Common myeloid progenitor, CD34-positive (primary cell): ENCODE results near the gene GRAP2.
"Not testable (repeated sequence)": the region's sequence is repeated elsewhere in the genome, so short reads cannot be mapped to it uniquely, and the experiment has no call there.

Source experiments
- CTCF ChIA-PET: fragments of 350-600 bp; sonication (Branson Sonifier 250); formaldehyde crosslinking; loops from one replicate; lab custom pipeline; 2021; ENCODE audit warnings: antibody characterized with exemption; lab: Charles Lee
- POLR2A ChIA-PET: fragments of 350-600 bp; sonication (Branson Sonifier 250); formaldehyde crosslinking; loops from one replicate; lab custom pipeline; 2021; ENCODE audit warnings: antibody characterized with exemption; lab: Charles Lee
- DNase-seq, 3 donors: peaks; one replicate each; pipeline versions ENCODE4 v3.0.0 to v3.0.0-alpha.2; 2013
- H3K27ac ChIP-seq, 2 experiments: 1 replicate in 1 of 2; 2 replicates in 1 of 2; pipeline ENCODE4 v1.7.0; 2013; ENCODE audit warnings: inconsistent platforms in 2 of 2, low read length in 2 of 2, mild to moderate bottlenecking in 2 of 2, low read depth in 1 of 2, moderate library complexity in 1 of 2; ENCODE audit not compliant: severe bottlenecking in 2 of 2, insufficient read depth in 1 of 2, poor library complexity in 1 of 2
- H3K27me3 ChIP-seq, 5 experiments: replicated peaks in 2 of 5; 1 replicate in 3 of 5; 2 replicates in 2 of 5; pipeline versions ENCODE4 v1.6.1 to v1.7.0; 2013; ENCODE audit warnings: low read length in 4 of 5, mild to moderate bottlenecking in 2 of 5, moderate library complexity in 2 of 5, inconsistent platforms in 1 of 5; ENCODE audit not compliant: insufficient read depth in 5 of 5, control insufficient read depth in 4 of 5
- H3K36me3 ChIP-seq, 4 experiments: 1 replicate in 2 of 4; 2 replicates in 2 of 4; pipeline versions ENCODE4 v1.6.1 to v1.7.0; 2013; ENCODE audit warnings: low read length in 3 of 4, control low read depth in 1 of 4, mild to moderate bottlenecking in 1 of 4; ENCODE audit not compliant: control insufficient read depth in 4 of 4, insufficient read depth in 4 of 4
- H3K4me1 ChIP-seq, 4 experiments: 1 replicate in 3 of 4; 2 replicates in 1 of 4; pipeline versions ENCODE4 v1.6.1 to v1.7.1; 2013; ENCODE audit warnings: low read length in 3 of 4, mild to moderate bottlenecking in 3 of 4, control low read depth in 1 of 4, inconsistent platforms in 1 of 4, moderate library complexity in 1 of 4; ENCODE audit not compliant: control insufficient read depth in 4 of 4, insufficient read depth in 4 of 4; ENCODE audit errors: control extremely low read depth in 1 of 4
- H3K4me3 ChIP-seq, 7 experiments: 1 replicate in 4 of 7; 2 replicates in 3 of 7; pipeline versions ENCODE4 v1.5.1 to v1.7.0; 2013; ENCODE audit warnings: mild to moderate bottlenecking in 7 of 7, low read length in 6 of 7, moderate library complexity in 6 of 7, inconsistent platforms in 2 of 7, low read depth in 2 of 7, control low read depth in 1 of 7; ENCODE audit not compliant: insufficient read depth in 4 of 7, control insufficient read depth in 1 of 7; ENCODE audit errors: extremely low read depth in 1 of 7
- H3K9me3 ChIP-seq, 5 experiments: 1 replicate in 4 of 5; 2 replicates in 1 of 5; pipeline versions ENCODE4 v1.6.1 to v1.7.1; 2013; ENCODE audit warnings: low read length in 4 of 5, mild to moderate bottlenecking in 2 of 5, inconsistent platforms in 1 of 5, low read depth in 1 of 5, moderate library complexity in 1 of 5; ENCODE audit not compliant: control insufficient read depth in 4 of 5, insufficient read depth in 2 of 5; ENCODE audit errors: control extremely low read depth in 1 of 5
- WGBS: methylation state at CpG from one replicate; pipeline ENCODE4 v1.1.5; 2013; ENCODE audit not compliant: insufficient coverage; 5-methylcytosine and 5-hydroxymethylcytosine counted together

GRAP2 gene

DNA sequence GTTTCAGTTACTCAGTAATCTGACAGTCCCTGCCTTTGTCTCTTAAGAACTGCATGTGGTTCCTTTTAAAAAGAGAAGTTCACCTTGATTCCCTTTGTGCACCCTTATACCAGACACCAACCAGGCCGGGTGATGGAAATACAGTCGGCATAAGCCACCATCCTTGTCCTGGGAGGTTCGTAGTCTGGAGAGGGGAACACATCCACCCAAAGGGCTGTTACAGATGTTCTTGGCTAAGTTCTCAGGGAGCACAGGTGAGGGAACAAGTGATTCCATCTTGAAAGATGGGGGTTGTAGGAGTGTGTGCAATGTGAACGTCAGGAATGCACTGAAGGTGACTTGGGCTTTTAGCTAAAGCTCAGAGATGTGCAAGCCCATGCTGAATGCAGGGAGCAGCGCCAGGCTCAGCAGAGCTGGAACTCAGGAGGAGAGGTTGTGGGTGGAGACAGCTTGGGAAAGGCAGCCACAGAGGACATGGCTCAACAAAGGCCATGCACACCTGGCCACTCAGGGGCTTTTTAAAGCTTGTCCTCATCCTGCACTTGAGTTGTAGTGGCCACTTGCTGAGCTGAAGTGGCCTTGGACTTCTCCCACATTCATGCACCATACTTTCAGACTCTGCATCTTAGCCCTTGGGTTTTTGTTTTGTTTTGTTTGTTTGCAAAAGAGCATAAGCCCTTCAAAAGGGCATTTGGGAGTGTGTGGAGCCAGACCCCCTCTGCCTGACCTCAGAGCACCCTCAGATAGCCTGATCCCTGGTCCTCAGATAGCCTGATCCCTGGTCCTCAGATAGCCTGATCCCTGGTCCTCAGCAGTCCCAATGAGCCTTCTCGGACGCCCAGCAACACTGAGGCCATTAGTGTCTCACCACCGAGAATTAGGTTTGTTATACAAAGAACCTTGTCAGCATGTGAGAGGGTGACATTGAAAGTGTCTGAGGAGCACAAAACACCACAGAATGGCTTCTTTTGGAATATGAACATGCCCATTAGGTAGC, 46.6 kb downstream of the GRAP2 start:
- WGBS, result 96% methylated on average over 7 of the region's 8 CpGs
- Histone ChIP-seq H3K36me3 (no peaks in the 10 kb centered on the region), H3K4me1 (peaks cover 0 to 48% (median 20%) of the 10 kb centered on the region in 4 experiments), H3K27me3 (peaks cover 0 to 12% (median 0%) of the 10 kb centered on the region in 5 experiments), H3K27ac (peak overlapping the region in 1 of 2 experiments; percentile 64), H3K4me3 (peak overlapping the region in 1 of 7 experiments; percentile 19), H3K9me3 (no peaks in the 10 kb centered on the region)
- DNase-seq, result no peak
- ChIA-PET POLR2A (no interaction called here), CTCF (interaction anchor here (1.2 to 1.7 kb wide), 4 partner anchors 8 to 404 kb away, joined by 3 to 4 read pairs (median 3); no protein-coding TSS in a partner anchor)

GRCh38 chr22:39949964-39950737, 49.3 kb downstream of the GRAP2 start:
- Histone ChIP-seq H3K4me1 (peaks cover 0 to 45% (median 21%) of the 10 kb centered on the region in 4 experiments), H3K36me3 (no peaks in the 10 kb centered on the region), H3K27me3 (peaks cover 0 to 23% (median 2%) of the 10 kb centered on the region in 5 experiments), H3K4me3 (no peak overlapping the region), H3K27ac (no peak overlapping the region), H3K9me3 (no peaks in the 10 kb centered on the region)
- WGBS, result 94% methylated on average over 8 of the region's 8 CpGs
- POLR2A ChIA-PET, result no interaction called here
- CTCF ChIA-PET, result interaction anchor here (0.6 to 1.0 kb wide), 2 partner anchors 10 to 31 kb away, joined by 3 read pairs; no protein-coding TSS in a partner anchor
- DNase-seq, result no peak

DNA sequence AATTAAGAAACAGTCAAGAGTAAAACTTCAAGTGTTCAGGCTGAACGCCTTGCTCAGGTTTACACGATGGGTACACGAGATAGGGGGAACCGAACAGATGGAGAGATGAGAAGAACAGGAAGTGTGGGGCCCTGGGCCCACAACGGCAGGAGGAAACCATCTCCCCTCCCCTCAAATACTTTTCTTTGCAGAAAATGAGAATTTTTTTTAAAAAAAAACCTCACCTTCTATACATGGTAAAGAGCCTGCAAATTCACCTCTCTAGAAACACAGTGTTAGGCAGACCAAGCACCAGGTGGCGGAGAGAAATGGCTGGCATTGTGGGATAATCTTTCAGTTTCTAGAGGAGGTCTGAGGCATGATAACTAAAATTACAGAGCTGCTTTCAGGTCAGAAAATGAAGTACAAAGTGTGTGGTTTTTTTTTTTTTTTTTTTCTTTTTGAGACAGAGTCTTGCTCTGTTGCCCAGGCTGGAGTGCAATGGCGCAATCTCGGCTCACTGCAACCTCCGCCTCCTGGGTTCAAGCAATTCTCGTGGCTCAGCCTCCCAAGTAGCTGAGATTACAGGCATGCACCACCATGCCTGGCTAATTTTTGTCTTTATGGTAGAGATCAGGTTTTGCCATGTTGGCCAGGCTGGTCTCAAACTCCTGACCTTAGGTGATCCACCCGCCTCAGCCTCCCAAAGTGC, 50.9 kb downstream of the GRAP2 start:
- ChIA-PET CTCF (interaction anchor here (0.9 to 1.6 kb wide), 2 partner anchors 8 to 19 kb away, joined by 3 read pairs; no protein-coding TSS in a partner anchor), POLR2A (interaction anchor here (0.6 to 0.7 kb wide), 2 partner anchors 72 to 449 kb away, joined by 3 read pairs; partner anchors contain the start of gene MIEF1)
- peak in 2 of 3 donors; percentile 55 to 70 for DNase-seq

GRCh38 chr22:39952347-39952746, 51.5 kb downstream of the GRAP2 start:
- no peak overlapping the region for H3K4me3 ChIP-seq
- WGBS, result 92% methylated on average over 4 of the region's 6 CpGs
- H3K27ac ChIP-seq, result no peak overlapping the region
- peaks cover 0 to 23% (median 2%) of the 10 kb centered on the region in 5 experiments for H3K27me3 ChIP-seq
- H3K4me1 ChIP-seq, result peaks cover 2 to 40% (median 20%) of the 10 kb centered on the region in 4 experiments
- POLR2A ChIA-PET, result no interaction called here
- DNase-seq, result no peak
- H3K36me3 ChIP-seq, result no peaks in the 10 kb centered on the region
- no peaks in the 10 kb centered on the region for H3K9me3 ChIP-seq
- CTCF ChIA-PET, result interaction anchor here (0.9 to 1.6 kb wide), 2 partner anchors 9 to 20 kb away, joined by 3 read pairs; no protein-coding TSS in a partner anchor

More for the DNA sequence above, 50.9 kb downstream of the GRAP2 start:
- H3K4me3 ChIP-seq, H3K36me3 ChIP-seq, H3K27ac ChIP-seq, H3K9me3 ChIP-seq: not testable (repeated sequence)
- peaks cover 0 to 40% (median 17%) of the 10 kb centered on the region in 4 experiments for H3K4me1 ChIP-seq
- 65% methylated on average over 4 of the region's 11 CpGs for WGBS
- H3K27me3 ChIP-seq, result peaks cover 0 to 23% (median 2%) of the 10 kb centered on the region in 5 experiments

DNA sequence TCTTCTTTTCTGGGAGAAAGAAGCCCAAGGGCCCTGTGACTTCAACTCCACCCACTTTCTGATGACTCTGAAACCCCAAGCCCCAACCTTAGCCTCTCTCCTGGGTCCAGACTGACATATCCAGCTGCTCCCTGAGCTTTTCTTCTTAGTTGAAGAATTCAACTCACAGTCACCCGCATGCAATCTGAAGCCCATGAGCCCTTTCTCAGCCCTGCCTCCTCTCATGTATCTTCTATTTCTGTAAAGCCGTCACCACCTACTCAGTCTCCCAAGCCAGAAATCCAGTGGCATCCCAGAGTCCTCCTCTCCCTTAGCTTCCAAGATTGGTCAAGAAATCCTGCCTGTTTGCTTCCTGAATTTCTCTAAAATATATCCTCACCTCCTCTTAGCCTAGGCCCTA, 52.2 kb downstream of the GRAP2 start:
- no peak overlapping the region for H3K4me3 ChIP-seq
- no peak for DNase-seq
- H3K9me3 ChIP-seq, result no peaks in the 10 kb centered on the region
- peaks cover 0 to 23% (median 4%) of the 10 kb centered on the region in 5 experiments for H3K27me3 ChIP-seq
- WGBS, result 100% methylated on average over 2 of the region's 2 CpGs
- peaks cover 2 to 45% (median 25%) of the 10 kb centered on the region in 4 experiments for H3K4me1 ChIP-seq
- H3K27ac ChIP-seq, result no peak overlapping the region
- no peaks in the 10 kb centered on the region for H3K36me3 ChIP-seq
- ChIA-PET POLR2A (no interaction called here), CTCF (interaction anchor here (1.3 to 1.6 kb wide), 2 partner anchors 10 to 71 kb away, joined by 3 read pairs; no protein-coding TSS in a partner anchor)

GRCh38 chr22:39954584-39955055, 53.7 kb downstream of the GRAP2 start:
- Histone ChIP-seq H3K9me3 (no peaks in the 10 kb centered on the region), H3K4me1 (peaks cover 9 to 61% (median 34%) of the 10 kb centered on the region in 4 experiments), H3K27me3 (peaks cover 0 to 26% (median 10%) of the 10 kb centered on the region in 5 experiments), H3K4me3 (no peak overlapping the region), H3K36me3 (no peaks in the 10 kb centered on the region), H3K27ac (no peak overlapping the region)
- DNase-seq, result no peak
- CTCF ChIA-PET, result no interaction called here
- POLR2A ChIA-PET, result no interaction called here
- WGBS, result 86% methylated on average over 4 of the region's 4 CpGs
